ENCODE results near the gene C1orf74. TPM values are rescaled to one million over a fixed set of nuclear protein-coding genes. Genes with fewer than 3 reads are reported as not detected.

Gene C1orf74
- total RNA-seq, 4 donors from 2014 or later, result 0.20 to 2.7 (median 2.4) TPM; not detected in 1

Other genes starting within 250 kb of the C1orf74 start
- gene CAMK1G, start 200.8 kb downstream of the C1orf74 start, total RNA-seq, result not detected
- gene LAMB3, start 132.1 kb downstream of the C1orf74 start, total RNA-seq, result 100 to 1,000 TPM in 3 of 4 donors, 10 to 100 TPM in 1; 47.2 to 147 (median 126) TPM
- 10 to 100 TPM in 2 of 4 donors, 1 to 10 TPM in 2; 1.8 to 84.2 (median 26.9) TPM for gene G0S2, start 109.1 kb downstream of the C1orf74 start, total RNA-seq
- 1 to 10 TPM in 3 of 4 donors, not detected in 1; 1.5 to 3.7 (median 2.6) TPM for gene HSD11B1, start 79.7 kb downstream of the C1orf74 start, total RNA-seq
- 10 to 100 TPM in 2 of 4 donors, 1 to 10 TPM in 2; 2.3 to 17.6 (median 6.8) TPM for gene TRAF3IP3, start 28.5 kb downstream of the C1orf74 start, total RNA-seq
- gene IRF6, start 21.6 kb upstream of the C1orf74 start, total RNA-seq, result 10 to 100 TPM; 26.1 to 78.0 (median 44.4) TPM
- gene UTP25, start 43.4 kb upstream of the C1orf74 start, total RNA-seq, result 10 to 100 TPM in 1 of 4 donors, 1 to 10 TPM in 3; 1.1 to 13.7 (median 6.1) TPM
- gene SYT14, start 153.7 kb upstream of the C1orf74 start, total RNA-seq, result under 1 TPM in 1 of 4 donors, not detected in 3; under 0.01 TPM